HepG2 (cell line): ENCODE data around the gene ST6GALNAC4. TPM values are rescaled to one million over a fixed set of nuclear protein-coding genes. Genes with fewer than 3 reads are reported as not detected.

Experiments
- ARNTL ChIP-seq: sonication (generic); formaldehyde crosslinking; IDR thresholded peaks from 2 replicates; pipeline ENCODE4 v1.4.0; 2020; ENCODE audit warnings: mild to moderate bottlenecking, missing genetic modification reagents
- CERS6 ChIP-seq: sonication (generic); formaldehyde crosslinking; IDR thresholded peaks from 2 replicates; pipeline ENCODE4 v1.5.0; 2020; ENCODE audit warnings: missing genetic modification reagents
- DNMT1 ChIP-seq: sonication (generic); formaldehyde crosslinking; IDR thresholded peaks from 2 replicates; pipeline ENCODE4 v1.5.1; 2020; ENCODE audit warnings: mild to moderate bottlenecking, missing genetic modification reagents
- FOXA3 ChIP-seq: IDR thresholded peaks from 2 replicates; pipeline ENCODE4 v1.6.1; 2016; ENCODE audit warnings: missing genetic modification reagents, missing compliant biosample characterization
- GMEB2 ChIP-seq: IDR thresholded peaks from 2 replicates; pipeline ENCODE4 v1.6.1; 2016; ENCODE audit warnings: missing biosample characterization, missing genetic modification reagents, low read depth
- HBP1 ChIP-seq: IDR thresholded peaks from 2 replicates; pipeline ENCODE4 v1.6.1; 2016; ENCODE audit warnings: low read depth, control low read depth
- HNF4G ChIP-seq, 2 experiments: sonication (generic) in 1 of 2; formaldehyde crosslinking in 1 of 2; IDR thresholded peaks; 2 replicates each; pipeline versions ENCODE4 v1.4.0 to v1.6.1; 2011 to 2020; ENCODE audit warnings: borderline replicate concordance in 2 of 2, low read depth in 2 of 2, mild to moderate bottlenecking in 2 of 2, low read length in 1 of 2, missing genetic modification reagents in 1 of 2, moderate library complexity in 1 of 2
- JARID2 ChIP-seq: sonication (generic); formaldehyde crosslinking; IDR thresholded peaks from 2 replicates; pipeline ENCODE4 v1.8.1; 2023; ENCODE audit warnings: missing genetic modification reagents, inconsistent platforms; ENCODE audit not compliant: insufficient replicate concordance
- JDP2 ChIP-seq: sonication (generic); formaldehyde crosslinking; IDR thresholded peaks from 2 replicates; pipeline ENCODE4 v1.8.1; 2022; ENCODE audit warnings: missing genetic modification reagents, borderline replicate concordance
- MAX ChIP-seq: IDR thresholded peaks from 2 replicates; pipeline ENCODE4 v1.6.1; 2012; ENCODE audit warnings: inconsistent platforms
- MAZ ChIP-seq, 2 experiments: sonication (generic) in 1 of 2; formaldehyde crosslinking in 1 of 2; IDR thresholded peaks; 2 replicates each; pipeline versions ENCODE4 v1.5.0 to v1.6.1; 2012 to 2020; ENCODE audit warnings: low read depth in 2 of 2, mild to moderate bottlenecking in 2 of 2, borderline replicate concordance in 1 of 2, improper control_type of control experiment in 1 of 2, low read length in 1 of 2, missing genetic modification reagents in 1 of 2, moderate library complexity in 1 of 2
- SMC3 ChIP-seq: IDR thresholded peaks from 2 replicates; pipeline ENCODE4 v1.6.1; 2011; ENCODE audit warnings: low read length, improper control_type of control experiment
- SOX5 ChIP-seq: IDR thresholded peaks from 2 replicates; pipeline ENCODE4 v1.6.1; 2016; ENCODE audit warnings: borderline replicate concordance
- TBL1XR1 ChIP-seq: fragments of 150-350 bp; IDR thresholded peaks from 2 replicates; pipeline ENCODE4 v1.6.1; 2014; ENCODE audit warnings: borderline replicate concordance, low read length; ENCODE audit not compliant: partially characterized antibody
- TEF ChIP-seq: sonication (generic); formaldehyde crosslinking; IDR thresholded peaks from 2 replicates; pipeline ENCODE4 v1.5.0; 2020; ENCODE audit warnings: missing genetic modification reagents
- ZFP41 ChIP-seq: sonication (generic); formaldehyde crosslinking; IDR thresholded peaks from 2 replicates; pipeline ENCODE4 v1.4.0; 2020; ENCODE audit warnings: mild to moderate bottlenecking, missing genetic modification reagents, borderline replicate concordance
- ZNF101 ChIP-seq: sonication (generic); formaldehyde crosslinking; IDR thresholded peaks from 2 replicates; pipeline ENCODE4 v1.4.0; 2020; ENCODE audit warnings: mild to moderate bottlenecking, low read depth, missing genetic modification reagents, borderline replicate concordance
- ZNF205 ChIP-seq: IDR thresholded peaks from 2 replicates; pipeline ENCODE4 v1.6.1; 2018; ENCODE audit warnings: missing biosample characterization, missing genetic modification reagents
- ZNF260 ChIP-seq: sonication (generic); formaldehyde crosslinking; IDR thresholded peaks from 2 replicates; pipeline ENCODE4 v1.4.0; 2020; ENCODE audit warnings: missing genetic modification reagents, low read depth, mild to moderate bottlenecking, borderline replicate concordance
- ZNF367 ChIP-seq: sonication (generic); formaldehyde crosslinking; IDR thresholded peaks from 2 replicates; pipeline ENCODE4 v1.4.0; 2020; ENCODE audit warnings: missing genetic modification reagents, borderline replicate concordance
- ZNF446 ChIP-seq: sonication (generic); formaldehyde crosslinking; IDR thresholded peaks from 2 replicates; pipeline ENCODE4 v1.5.0; 2020; ENCODE audit warnings: mild to moderate bottlenecking, missing genetic modification reagents
- ZNF530 ChIP-seq: sonication (generic); formaldehyde crosslinking; IDR thresholded peaks from 2 replicates; pipeline ENCODE4 v1.5.0; 2020; ENCODE audit warnings: low read depth, mild to moderate bottlenecking, missing genetic modification reagents
- ZNF670 ChIP-seq: sonication (generic); formaldehyde crosslinking; IDR thresholded peaks from 2 replicates; pipeline ENCODE4 v1.8.0; 2022; ENCODE audit warnings: mild to moderate bottlenecking, missing genetic modification reagents, borderline replicate concordance
- ZNF788 ChIP-seq: sonication (generic); formaldehyde crosslinking; IDR thresholded peaks from 2 replicates; pipeline ENCODE4 v1.5.0; 2020; ENCODE audit warnings: mild to moderate bottlenecking, missing genetic modification reagents, borderline replicate concordance
- polyA plus RNA-seq, 8 experiments: library from polyadenylated mRNA; depleted of rRNA in 3 of 8; stranded (reverse) in 7 of 8; unstranded in 1 of 8; fragments of >200 nt; fragmentation: Illumina TruSeq in 4 of 8; extraction: Trizol in 4 of 8; gene quantifications; 2 replicates each; pipeline versions ENCODE4 v1.2.1 to v1.2.3, GENCODE V29; 2011 to 2016; ENCODE audit warnings: low read depth in 4 of 8, missing spikeins in 1 of 8, mixed read lengths in 1 of 8; ENCODE audit not compliant: insufficient read depth in 1 of 8
- total RNA-seq, 5 experiments: library from RNA; depleted of rRNA; stranded (reverse); fragments of >200 nt; fragmentation: Illumina TruSeq; extraction: Trizol; gene quantifications; 2 replicates each; pipeline ENCODE4 v1.2.3, GENCODE V29; 2016; ENCODE audit warnings: low read depth in 1 of 5

The ST6GALNAC4 gene
- total and polyA plus RNA-seq, 2 of the 13 experiments (the other 11 are each of a cell fraction or from before 2014, with no cell fraction given), result 18.8 to 27.7 TPM

- TF ChIP-seq HBP1 (CRISPR knock-in tag) (0 out of 2 replicates have a peak, but pooled peaks have one; percentile 21), JARID2 (CRISPR knock-in tag) (no peak), HNF4G (IDR thresholded peaks at IDR 0.05; ENCODE audit: borderline replicate concordance, low read depth, low read length) (no peak), HNF4G (CRISPR knock-in tag; IDR thresholded peaks at IDR 0.05; ENCODE audit: borderline replicate concordance, low read depth) (no peak), ZFP41 (CRISPR knock-in tag) (no peak), ZNF101 (CRISPR knock-in tag) (no peak), ARNTL (no peak; the same call in 1 of the 2 replicates), ZNF367 (CRISPR knock-in tag) (no peak), ZNF446 (CRISPR knock-in tag) (no peak), JDP2 (no peak), GMEB2 (CRISPR knock-in tag) (no peak), MAZ (IDR thresholded peaks at IDR 0.05; ENCODE audit: borderline replicate concordance, low read depth, low read length) (peak; percentile 67; the same call in 1 of the 2 replicates), MAZ (CRISPR knock-in tag; IDR thresholded peaks at IDR 0.05; ENCODE audit: low read depth) (0 out of 2 replicates have a peak, but pooled peaks have one; percentile 44), DNMT1 (no peak), TEF (CRISPR knock-in tag) (no peak), SOX5 (peak; percentile 83; the same call in 1 of the 2 replicates), ZNF530 (CRISPR knock-in tag) (no peak), ZNF670 (CRISPR knock-in tag) (no peak), MAX (no peak), ZNF205 (CRISPR knock-in tag) (peak; percentile 82; the same call in 1 of the 2 replicates), ZNF788 (CRISPR knock-in tag) (peak; percentile 88; the same call in 1 of the 2 replicates), ZNF260 (CRISPR knock-in tag) (no peak), SMC3 (peak; percentile 82), FOXA3 (CRISPR knock-in tag) (peak; percentile 94), TBL1XR1 (no peak), CERS6 (CRISPR knock-in tag) (no peak)
These were observed 38.6 kb upstream of the ST6GALNAC4 start (continued) for GRCh38 chr9:127955294-127956015.
